ENCODE measurements around the gene PIM3. TPM values are rescaled to one million over a fixed set of nuclear protein-coding genes. Genes with fewer than 3 reads are reported as not detected.

Gene PIM3
- polyA plus RNA-seq, 1 of the 3 experiments (the other 2 are of a cell fraction), result 15.3 TPM

- peak overlapping the region; percentile 53; the same call in 1 of the 2 replicates for H2AFZ ChIP-seq (ENCODE audit: low read depth)
- H3K27ac ChIP-seq (ENCODE audit: low read depth in 2 of 2, low read length in 1 of 2), result peak overlapping the region in 1 of 2 experiments; percentile 7; a peak in 1 of 4 replicates
- H3K4me3 ChIP-seq (ENCODE audit: low read depth in 2 of 2, low read length in 1 of 2), result no peak overlapping the region
- H3K27me3 ChIP-seq (ENCODE audit: insufficient read depth), result no peaks in the 10 kb centered on the region
- POLR2A ChIA-PET, result no interaction called here
- 65% methylated on average over 8 of the region's 24 CpGs for WGBS (ENCODE audit: low lambda C conversion rate)
- CTCF ChIA-PET, result interaction anchor here (0.9 to 2.1 kb wide), 4 partner anchors 21 to 78 kb away, joined by 3 to 9 read pairs (median 4); no protein-coding TSS in a partner anchor
- DNase-seq, result no peak
- peak overlapping the region; percentile 61 for H3K9ac ChIP-seq
- no peaks in the 10 kb centered on the region for H3K9me2 ChIP-seq
- peaks cover 13 to 45% of the 10 kb centered on the region in 2 experiments; a peak in 3 of 4 replicates for H3K4me1 ChIP-seq (ENCODE audit: control insufficient read depth in 1 of 2, insufficient read depth in 2 of 2, low read depth in 1 of 2, low read length in 1 of 2)
- no peaks in the 10 kb centered on the region for H3K36me3 ChIP-seq (replicated peaks in 1 of 2; ENCODE audit: control insufficient read depth in 1 of 2, insufficient read depth in 2 of 2, low read length in 1 of 2)
- H3K4me2 ChIP-seq, result peak overlapping the region; percentile 55; the same call in 1 of the 2 replicates
- 0 out of 2 replicates have a peak, but pooled peaks have one; percentile 42 for TF ChIP-seq FOSL2 (IDR thresholded peaks at IDR 0.05; ENCODE audit: borderline replicate concordance, low read depth)
- no peak for TF ChIP-seq POLR2AphosphoS5 (IDR thresholded peaks at IDR 0.05; ENCODE audit: low read depth, low read length)
- TF ChIP-seq, protein P1, sequence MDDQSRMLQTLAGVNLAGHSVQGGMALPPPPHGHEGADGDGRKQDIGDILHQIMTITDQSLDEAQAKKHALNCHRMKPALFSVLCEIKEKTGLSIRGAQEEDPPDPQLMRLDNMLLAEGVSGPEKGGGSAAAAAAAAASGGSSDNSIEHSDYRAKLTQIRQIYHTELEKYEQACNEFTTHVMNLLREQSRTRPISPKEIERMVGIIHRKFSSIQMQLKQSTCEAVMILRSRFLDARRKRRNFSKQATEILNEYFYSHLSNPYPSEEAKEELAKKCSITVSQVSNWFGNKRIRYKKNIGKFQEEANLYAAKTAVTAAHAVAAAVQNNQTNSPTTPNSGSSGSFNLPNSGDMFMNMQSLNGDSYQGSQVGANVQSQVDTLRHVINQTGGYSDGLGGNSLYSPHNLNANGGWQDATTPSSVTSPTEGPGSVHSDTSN (IDR thresholded peaks at IDR 0.05), result no peak
- TF ChIP-seq CHD2 (IDR thresholded peaks at IDR 0.05; ENCODE audit: low read length, partially characterized antibody), result no peak
- TF ChIP-seq TEAD4 (IDR thresholded peaks at IDR 0.05; ENCODE audit: borderline replicate concordance, insufficient read depth), result peak; percentile 86
- no peak for TF ChIP-seq MXI1 (IDR thresholded peaks at IDR 0.05; ENCODE audit: low read depth, low read length)
- TF ChIP-seq RXRA (IDR thresholded peaks at IDR 0.05; ENCODE audit: borderline replicate concordance, low read depth), result peak; percentile 24; the same call in 1 of the 2 replicates
- H4K20me1 ChIP-seq (ENCODE audit: insufficient read depth), result no peaks in the 10 kb centered on the region
- no peaks in the 10 kb centered on the region for H3F3A ChIP-seq (replicated peaks; ENCODE audit: insufficient read depth)
- no peaks in the 10 kb centered on the region for H3K9me3 ChIP-seq
- H3K79me2 ChIP-seq (ENCODE audit: insufficient read depth), result no peaks in the 10 kb centered on the region
Observed at GRCh38 chr22:49951986-49952896, 8.3 kb upstream of the PIM3 start.

DNA sequence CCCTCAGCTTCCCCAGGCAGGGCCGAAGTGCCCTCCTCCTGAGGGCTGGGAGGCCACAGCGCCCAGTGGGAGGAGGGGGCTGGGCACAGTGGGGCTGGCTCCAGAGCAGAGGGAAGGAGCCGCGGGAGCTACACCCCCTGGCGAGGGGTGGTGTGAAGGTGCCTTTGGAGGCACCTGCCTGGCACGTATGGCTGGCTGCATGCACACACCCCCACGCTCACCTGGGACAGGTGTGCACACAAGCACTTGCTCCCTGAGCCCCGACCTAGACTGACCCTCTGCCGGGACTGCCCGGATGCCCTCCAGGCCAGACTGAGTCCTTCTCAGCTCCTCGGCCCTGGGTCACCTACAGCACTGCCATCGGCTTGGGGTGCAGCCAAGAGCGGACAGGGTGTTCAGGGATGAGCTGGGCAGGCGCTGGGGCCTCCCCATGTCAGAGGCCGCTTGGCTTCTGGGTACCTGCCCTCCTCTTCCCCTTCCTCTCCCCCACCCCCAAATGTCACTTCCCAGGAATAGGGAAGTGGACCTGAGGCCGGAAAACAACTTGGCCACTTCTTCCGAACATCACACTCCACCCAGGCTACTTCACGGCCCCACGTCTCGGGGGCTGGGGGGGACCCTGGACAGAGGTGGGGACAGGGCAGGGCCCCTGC, 7.4 kb upstream of the PIM3 start:
- DNase-seq, result no peak
- H3K9me3 ChIP-seq, result no peaks in the 10 kb centered on the region
- H4K20me1 ChIP-seq (ENCODE audit: insufficient read depth), result no peaks in the 10 kb centered on the region
- WGBS (ENCODE audit: low lambda C conversion rate), result 89% methylated on average over 9 of the region's 20 CpGs
- H3K4me1 ChIP-seq (ENCODE audit: control insufficient read depth in 1 of 2, insufficient read depth in 2 of 2, low read depth in 1 of 2, low read length in 1 of 2), result peaks cover 13 to 39% of the 10 kb centered on the region in 2 experiments; a peak in 3 of 4 replicates
- H3F3A ChIP-seq (replicated peaks; ENCODE audit: insufficient read depth), result no peaks in the 10 kb centered on the region
- H3K79me2 ChIP-seq (ENCODE audit: insufficient read depth), result no peaks in the 10 kb centered on the region
- POLR2A ChIA-PET, result no interaction called here
- no peak overlapping the region for H3K9ac ChIP-seq
- H3K36me3 ChIP-seq (replicated peaks in 1 of 2; ENCODE audit: control insufficient read depth in 1 of 2, insufficient read depth in 2 of 2, low read length in 1 of 2), result no peaks in the 10 kb centered on the region
- no peaks in the 10 kb centered on the region for H3K9me2 ChIP-seq
- CTCF ChIA-PET, result interaction anchor here (1.5 to 2.1 kb wide), 3 partner anchors 22 to 77 kb away, joined by 3 to 9 read pairs (median 6); no protein-coding TSS in a partner anchor
- TF ChIP-seq CTCF (IDR thresholded peaks at IDR 0.05), result no peak
- TF ChIP-seq SIN3A (IDR thresholded peaks at IDR 0.05; ENCODE audit: borderline replicate concordance, low read depth, low read length), result no peak
- TF ChIP-seq GABPA (IDR thresholded peaks at IDR 0.05; ENCODE audit: low read depth), result no peak
- TF ChIP-seq RFX5 (IDR thresholded peaks at IDR 0.05; ENCODE audit: low read length), result no peak
- no peak for TF ChIP-seq NFIC (IDR thresholded peaks at IDR 0.05; ENCODE audit: borderline replicate concordance)
- no peak for TF ChIP-seq FOXM1 (IDR thresholded peaks at IDR 0.05; ENCODE audit: low read depth)
- no peak for TF ChIP-seq FOXJ3 (CRISPR knock-in tag; IDR thresholded peaks at IDR 0.05)
- TF ChIP-seq SMC3 (IDR thresholded peaks at IDR 0.05; ENCODE audit: low read depth, low read length), result no peak
- TF ChIP-seq JUND (IDR thresholded peaks at IDR 0.05), result no peak
- TF ChIP-seq USF2 (IDR thresholded peaks at IDR 0.05; ENCODE audit: borderline replicate concordance, low read depth, low read length), result no peak
- no peak for TF ChIP-seq CHD2 (IDR thresholded peaks at IDR 0.05; ENCODE audit: low read length, partially characterized antibody)
- TF ChIP-seq NRF1 (IDR thresholded peaks at IDR 0.05; ENCODE audit: low read depth, low read length), result no peak
- no peak for TF ChIP-seq ZBTB33 (IDR thresholded peaks at IDR 0.05; ENCODE audit: borderline replicate concordance, low read depth)
- no peak for TF ChIP-seq RAD21 (IDR thresholded peaks at IDR 0.05; ENCODE audit: low read length)
- H2AFZ ChIP-seq (ENCODE audit: low read depth), result no peak overlapping the region
- no peaks in the 10 kb centered on the region for H3K27me3 ChIP-seq (ENCODE audit: insufficient read depth)
- no peak overlapping the region for H3K4me3 ChIP-seq (ENCODE audit: low read depth in 2 of 2, low read length in 1 of 2)
- no peak overlapping the region; a peak in 1 of 4 replicates for H3K27ac ChIP-seq (ENCODE audit: low read depth in 2 of 2, low read length in 1 of 2)
- 0 out of 2 replicates have a peak overlapping the region, but pooled peaks have one; percentile 55 for H3K4me2 ChIP-seq
